ENCODE measurements around the gene TCF23. TPM values are rescaled to one million over a fixed set of nuclear protein-coding genes. Genes with fewer than 3 reads are reported as not detected.

The TCF23 gene
- total and polyA plus RNA-seq, 12 donors, result under 0.01 to 0.35 (median 0.08) TPM; not detected in 3

GRCh38 chr2:27134781-27135477, 13.9 kb upstream of the TCF23 start:
- no peak for DNase-seq
- TF ChIP-seq POLR2A (IDR thresholded peaks at IDR 0.05), result no peak
- Histone ChIP-seq H3K4me1 (replicated peaks in 1 of 2) (peaks cover 8 to 15% of the 10 kb centered on the region in 2 donors), H3K36me3 (replicated peaks in 1 of 2) (peaks cover 0 to 28% of the 10 kb centered on the region in 2 donors), H3K4me3 (peak overlapping the region in 2 of 4 donors; percentile 89 to 93), H3K9me3 (replicated peaks in 1 of 3) (no peaks in the 10 kb centered on the region), H3K27me3 (no peaks in the 10 kb centered on the region), H3K27ac (peak overlapping the region in 1 of 5 donors; percentile 77)
- intact Hi-C loops (cut with DNase I), result no loop called here
- 50 to 68% (median 54%) methylated on average over 25 to 33 of the region's 33 CpGs for WGBS, 4 donors

- intact Hi-C loops (cut with DNase I), result no loop called here
- no peak for TF ChIP-seq CTCF (IDR thresholded peaks at IDR 0.05)
- no peak for TF ChIP-seq POLR2A (IDR thresholded peaks at IDR 0.05)
- Histone ChIP-seq H3K9me3 (replicated peaks in 1 of 3) (no peaks in the 10 kb centered on the region), H3K27me3 (no peaks in the 10 kb centered on the region), H3K4me3 (no peak overlapping the region), H3K36me3 (replicated peaks in 1 of 2) (peaks cover 0 to 22% of the 10 kb centered on the region in 2 donors), H3K4me1 (replicated peaks in 1 of 2) (peaks cover 8 to 15% of the 10 kb centered on the region in 2 donors), H3K27ac (no peak overlapping the region)
- no peak for DNase-seq
- 77 to 88% (median 82%) methylated on average over 5 to 12 of the region's 12 CpGs for WGBS, 4 donors
Measured at GRCh38 chr2:27135478-27135955, 13.3 kb upstream of the TCF23 start.

GRCh38 chr2:27136751-27137150, 12.1 kb upstream of the TCF23 start:
- TF ChIP-seq CTCF (IDR thresholded peaks at IDR 0.05) (no peak), POLR2A (IDR thresholded peaks at IDR 0.05) (no peak)
- intact Hi-C loops (cut with DNase I), result no loop called here
- Histone ChIP-seq H3K4me3 (no peak overlapping the region), H3K27ac (no peak overlapping the region), H3K9me3 (replicated peaks in 1 of 3) (no peaks in the 10 kb centered on the region), H3K4me1 (replicated peaks in 1 of 2) (peaks cover 8 to 15% of the 10 kb centered on the region in 2 donors), H3K27me3 (no peaks in the 10 kb centered on the region), H3K36me3 (replicated peaks in 1 of 2) (peaks cover 0 to 10% of the 10 kb centered on the region in 2 donors)
- DNase-seq, result no peak
- 88 to 95% (median 93%) methylated on average over 4 to 7 of the region's 7 CpGs for WGBS, 4 donors

GRCh38 chr2:27137322-27137935, 11.4 kb upstream of the TCF23 start:
- DNase-seq, result no peak
- intact Hi-C loops (cut with DNase I), result no loop called here
- no peak for TF ChIP-seq CTCF (IDR thresholded peaks at IDR 0.05)
- no peak for TF ChIP-seq POLR2A (IDR thresholded peaks at IDR 0.05)
- WGBS, 4 donors, result 91 to 93% (median 92%) methylated on average over 15 to 21 of the region's 21 CpGs
- no peak overlapping the region for H3K4me3 ChIP-seq
- H3K27me3 ChIP-seq, result no peaks in the 10 kb centered on the region
- no peak overlapping the region for H3K27ac ChIP-seq
- H3K9me3 ChIP-seq (replicated peaks in 1 of 3), result no peaks in the 10 kb centered on the region
- H3K4me1 ChIP-seq (replicated peaks in 1 of 2), result peaks cover 8 to 14% of the 10 kb centered on the region in 2 donors
- peaks cover 0 to 3% of the 10 kb centered on the region in 2 donors for H3K36me3 ChIP-seq (replicated peaks in 1 of 2)

Measured in adrenal gland (tissue), 12 donors.